NCI-H446 treated with DMSO at 0.1 percent for 48 hours (cell line): Measurements from ENCODE around the gene RHOBTB1.
"Not testable (repeated sequence)": the region's sequence is repeated elsewhere in the genome, so short reads cannot be mapped to it uniquely, and the experiment has no call there.

Source experiments
- DNase-seq: peaks from one replicate; lab custom pipeline; 2025; lab: John Stamatoyannopoulos, UW

RHOBTB1 gene

GRCh38 chr10:60865198-60865783 lies 78.7 kb downstream of the RHOBTB1 start:
- DNase-seq = no peak

- no peak for DNase-seq
Observed at GRCh38 chr10:60863796-60864195, 80.2 kb downstream of the RHOBTB1 start.

DNA sequence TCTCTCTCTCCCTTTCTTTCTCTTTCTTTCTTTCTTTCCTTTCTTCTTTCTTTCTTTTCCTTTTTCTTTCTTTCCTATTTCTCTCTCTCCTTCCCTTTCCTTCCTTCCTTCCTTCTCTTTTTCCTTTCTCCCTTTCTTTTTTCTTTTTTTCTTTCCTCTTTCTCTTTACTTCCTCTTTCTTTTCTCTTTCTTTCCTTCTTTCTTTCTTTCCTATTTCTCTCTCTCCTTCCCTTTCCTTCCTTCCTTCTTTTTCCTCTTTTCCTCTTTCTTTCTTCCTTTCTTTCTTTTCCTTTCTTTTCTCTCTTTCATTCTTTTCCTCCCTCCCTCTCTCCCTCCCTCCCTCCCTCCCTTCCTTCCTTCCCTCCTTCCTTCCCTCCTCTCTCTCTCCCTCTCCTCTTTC lies 81.5 kb downstream of the RHOBTB1 start:
- DNase-seq = no peak

- no peak for DNase-seq
Observed at GRCh38 chr10:60856405-60856804, 87.6 kb downstream of the RHOBTB1 start.

- DNase-seq = no peak
Observed at GRCh38 chr10:60853637-60854036, 90.3 kb downstream of the RHOBTB1 start.

DNA sequence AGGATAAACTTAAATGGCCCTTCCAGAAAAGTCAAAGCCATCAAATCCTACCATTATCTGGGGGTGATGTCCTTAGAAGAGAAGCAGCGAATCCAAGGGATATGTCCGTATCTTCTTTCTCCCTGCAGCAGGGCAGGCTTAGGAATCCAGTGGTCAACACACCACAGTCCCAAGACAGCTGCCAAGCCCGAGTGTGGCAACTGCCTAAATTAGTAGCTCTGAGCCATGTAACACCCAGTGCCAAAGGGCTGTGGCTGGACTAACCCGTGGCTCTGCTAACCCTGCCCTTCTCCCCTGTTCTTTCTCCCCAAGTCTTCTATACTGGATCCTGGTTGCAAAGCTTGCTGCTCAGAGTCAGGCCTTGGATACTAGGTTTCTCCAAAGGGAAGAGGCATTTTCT lies 90.9 kb downstream of the RHOBTB1 start:
- DNase-seq = no peak

GRCh38 chr10:60849740-60850139 lies 94.2 kb downstream of the RHOBTB1 start:
- no peak for DNase-seq

DNA sequence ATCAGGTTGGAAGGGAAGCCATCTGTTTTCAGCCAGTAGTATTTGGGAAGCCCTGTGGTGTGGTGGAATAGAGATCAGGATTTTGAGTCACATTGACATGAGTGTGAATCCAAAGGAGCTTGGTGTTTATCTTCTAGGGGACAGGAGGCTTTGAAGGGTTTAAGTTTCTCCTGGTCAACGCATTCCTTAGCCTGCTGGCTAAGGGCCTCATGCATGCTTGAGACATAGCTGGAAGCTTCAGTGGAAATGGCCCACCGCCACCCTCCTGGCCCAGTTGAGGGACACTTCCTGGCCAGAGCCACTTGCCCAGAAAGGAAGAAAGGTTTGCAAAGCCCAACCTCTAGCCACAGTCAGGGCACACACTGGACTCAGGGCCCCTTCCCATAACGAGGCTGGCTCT lies 94.8 kb downstream of the RHOBTB1 start:
- DNase-seq = no peak

DNA sequence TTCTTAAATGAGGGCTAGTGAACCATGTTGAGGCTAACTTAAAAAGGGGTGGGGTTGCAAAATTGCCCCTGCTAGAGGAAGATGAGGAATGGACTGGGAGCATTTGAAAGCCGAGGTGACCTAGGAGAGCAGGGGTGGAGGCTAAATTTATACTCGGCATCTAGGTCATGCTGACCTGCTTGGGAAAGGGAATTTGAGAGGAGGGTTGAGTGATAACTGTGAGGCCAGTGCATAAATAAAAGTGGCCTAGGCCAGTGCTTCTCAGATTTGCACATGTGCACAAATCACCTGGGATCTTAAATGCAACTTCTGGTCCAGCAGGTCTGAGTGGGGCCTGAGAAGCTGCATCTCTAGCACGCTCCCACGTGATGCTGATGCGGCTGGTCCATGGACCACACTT lies 95.3 kb downstream of the RHOBTB1 start:
- no peak for DNase-seq

DNA sequence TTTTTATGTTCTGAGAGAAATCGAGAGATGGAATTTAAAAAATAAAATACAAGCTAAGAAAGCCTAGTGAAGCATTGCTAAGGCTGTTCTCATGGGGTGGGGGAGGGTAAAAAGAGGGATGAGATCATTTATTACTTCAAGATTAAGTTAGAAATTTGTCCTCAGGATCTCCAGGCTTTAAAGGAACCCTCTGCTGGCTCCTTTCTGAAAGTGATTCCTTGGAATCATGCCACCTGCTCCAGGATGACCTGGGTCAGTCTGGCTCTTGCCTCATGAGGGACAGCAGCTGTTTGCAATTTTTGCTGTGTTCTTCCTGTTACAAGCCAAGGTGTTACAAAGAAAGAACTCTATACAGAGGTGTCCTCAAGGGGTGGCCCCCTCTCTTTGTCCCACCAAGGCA lies 95.9 kb downstream of the RHOBTB1 start:
- DNase-seq = no peak

GRCh38 chr10:60846173-60846572 lies 97.8 kb downstream of the RHOBTB1 start:
- DNase-seq = no peak

GRCh38 chr10:60845038-60845437 lies 98.9 kb downstream of the RHOBTB1 start:
- DNase-seq = no peak

DNA sequence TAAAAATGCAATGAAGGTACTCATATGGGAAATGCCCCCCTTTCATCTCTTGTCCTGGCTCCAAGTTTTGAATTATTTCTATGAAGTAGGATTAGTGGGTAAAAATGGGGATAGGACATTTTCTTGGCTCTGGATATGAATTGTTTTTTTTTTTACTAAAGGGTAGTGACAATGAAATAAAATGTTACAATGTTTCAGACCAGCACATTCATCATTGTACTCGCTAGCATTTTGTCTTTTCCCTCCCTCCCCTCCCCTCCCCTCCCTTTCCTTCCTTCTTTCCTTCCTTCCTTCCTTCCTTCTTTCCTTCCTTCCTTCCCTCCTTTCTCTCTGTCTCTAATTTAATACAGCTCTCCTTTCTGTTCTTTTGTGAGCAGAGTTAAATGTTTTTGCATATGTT lies 101.3 kb downstream of the RHOBTB1 start:
- no peak for DNase-seq

DNA sequence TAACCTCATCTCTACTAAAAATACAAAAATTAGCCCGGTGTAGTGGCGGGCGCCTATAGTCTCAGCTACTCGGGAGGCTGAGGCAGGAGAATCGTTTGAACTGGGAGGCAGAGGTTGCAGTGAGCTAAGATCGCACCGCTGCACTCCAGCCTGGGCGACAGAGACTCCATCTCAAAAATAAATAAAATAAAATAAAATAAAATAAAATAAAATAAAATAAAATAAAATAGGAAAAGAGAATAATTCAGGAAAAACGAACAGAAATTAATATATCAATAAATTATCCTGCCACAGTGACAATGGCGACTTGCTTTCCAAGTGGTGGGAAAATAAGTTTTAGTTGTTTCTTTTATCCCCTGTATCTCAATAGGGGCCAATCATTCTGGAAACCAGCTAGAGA lies 102.8 kb downstream of the RHOBTB1 start:
- not testable (repeated sequence) for DNase-seq

DNA sequence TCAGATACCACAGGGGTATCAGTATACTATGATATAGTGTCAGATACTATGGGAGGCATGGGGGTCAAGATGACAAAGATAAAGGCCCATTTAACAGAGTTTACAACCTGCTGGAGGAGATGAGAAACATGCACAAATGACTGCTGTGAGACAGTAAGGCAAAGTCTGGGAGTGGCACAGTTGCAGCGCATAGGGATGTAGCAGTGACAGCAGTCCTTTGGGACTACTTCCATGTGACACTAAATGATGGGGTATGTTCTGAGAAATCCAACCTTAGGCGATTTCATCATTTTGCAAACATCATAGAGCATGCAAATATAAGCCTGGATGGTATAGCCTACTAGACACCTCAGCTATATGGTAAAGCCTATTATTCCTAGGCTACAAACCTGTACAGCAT lies 108.9 kb downstream of the RHOBTB1 start:
- no peak for DNase-seq

- DNase-seq = no peak
Observed at GRCh38 chr10:60834401-60834800, 109.6 kb downstream of the RHOBTB1 start.

- DNase-seq = not testable (repeated sequence)
Observed at GRCh38 chr10:60832136-60832535, 111.8 kb downstream of the RHOBTB1 start.

- DNase-seq = no peak
Observed at GRCh38 chr10:60828489-60828852, 115.5 kb downstream of the RHOBTB1 start.

DNA sequence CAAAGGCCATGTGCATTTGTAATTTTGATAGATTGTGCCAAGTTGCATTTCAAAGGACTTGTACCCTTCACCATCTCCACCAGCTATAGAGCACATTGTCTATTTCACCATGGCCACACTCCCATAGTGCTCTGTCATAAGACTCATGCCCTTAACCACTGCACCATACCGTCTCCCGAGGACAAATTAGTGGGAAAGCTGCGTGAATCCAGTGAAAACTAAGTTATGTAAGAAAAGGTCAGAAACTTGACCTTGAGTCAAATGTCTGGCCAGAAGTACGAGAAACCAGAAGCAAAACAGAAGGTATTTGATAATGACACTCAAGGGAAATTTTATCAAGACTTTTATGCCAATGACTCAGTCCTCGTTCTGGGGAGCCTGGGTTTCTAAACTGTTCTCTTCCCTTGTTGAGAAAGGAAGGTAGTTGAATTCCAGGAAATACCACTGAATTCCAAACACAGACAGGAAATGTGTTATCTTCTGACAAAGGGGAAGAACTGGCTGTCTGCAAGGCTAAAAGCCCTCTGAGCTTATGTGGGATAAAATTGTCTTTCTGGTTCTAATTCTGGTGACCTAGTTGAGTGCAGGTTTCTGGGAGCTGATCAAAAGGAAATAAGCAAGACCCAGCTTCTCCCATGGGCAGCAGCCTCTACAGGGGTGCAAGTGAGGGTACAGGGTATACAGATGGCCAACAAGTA lies 116.0 kb downstream of the RHOBTB1 start:
- no peak for DNase-seq

GRCh38 chr10:60825520-60825919 lies 118.5 kb downstream of the RHOBTB1 start:
- no peak for DNase-seq

- no peak for DNase-seq
Observed at GRCh38 chr10:60823324-60823723, 120.7 kb downstream of the RHOBTB1 start.

DNA sequence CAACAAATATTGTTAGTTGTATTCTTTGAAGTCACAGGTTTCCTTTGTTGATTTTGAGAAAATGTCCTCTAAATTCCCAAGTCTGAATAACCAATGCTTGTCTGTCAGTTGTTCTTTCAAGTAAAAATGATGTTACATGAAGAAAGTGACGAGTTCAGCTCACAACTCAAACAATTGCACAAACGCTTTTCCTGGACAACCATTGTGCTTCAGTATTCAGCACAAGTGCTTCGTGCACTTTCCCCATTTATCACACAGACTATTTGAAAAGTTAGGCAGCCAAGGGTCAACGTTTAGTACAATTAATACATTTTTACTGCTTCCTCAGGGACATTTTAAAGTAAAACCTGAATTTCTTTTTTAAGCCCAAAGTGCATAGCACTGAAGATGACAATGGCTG lies 121.2 kb downstream of the RHOBTB1 start:
- no peak for DNase-seq

GRCh38 chr10:60821656-60822055 lies 122.3 kb downstream of the RHOBTB1 start:
- no peak for DNase-seq

DNA sequence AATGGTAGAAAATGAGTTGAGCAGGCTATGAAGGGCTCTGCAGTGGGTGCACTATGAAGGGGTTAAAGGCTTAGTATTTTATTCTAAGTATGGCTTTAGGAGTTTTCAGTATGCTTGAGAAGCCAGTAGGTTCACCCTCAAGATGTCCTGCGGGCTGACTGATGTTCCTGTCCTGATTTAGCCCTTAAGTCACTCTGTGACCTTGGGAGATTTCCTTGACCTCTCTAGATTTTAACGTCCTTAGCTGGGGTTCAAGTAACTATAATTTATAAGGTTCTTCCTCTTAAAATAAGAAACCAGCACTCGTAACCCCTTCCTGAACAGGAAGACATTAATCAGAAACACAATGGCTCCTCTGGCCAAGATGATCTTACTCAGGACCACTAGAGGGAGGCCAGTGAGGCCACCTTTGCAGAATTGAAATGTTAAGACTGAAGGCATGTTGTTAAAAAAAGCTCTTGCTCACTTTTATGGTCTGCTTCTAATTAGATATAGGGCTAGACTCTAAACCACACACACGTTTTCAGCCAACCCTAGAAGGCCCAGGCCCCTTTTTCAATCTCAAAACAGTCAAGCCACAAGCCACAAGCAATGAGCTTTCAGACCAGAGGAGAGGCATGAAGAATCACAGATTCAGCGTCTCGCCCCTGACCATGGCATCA lies 123.8 kb downstream of the RHOBTB1 start:
- no peak for DNase-seq
